ENCODE data around the gene EXOC6B. TPM values are rescaled to one million over a fixed set of nuclear protein-coding genes. Genes with fewer than 3 reads are reported as not detected.

Gene EXOC6B
- total and polyA plus RNA-seq, 9 of the 15 experiments (the other 6 are each of a cell fraction or from before 2014, with no cell fraction given), result 0.28 to 4.2 (median 2.0) TPM

DNA sequence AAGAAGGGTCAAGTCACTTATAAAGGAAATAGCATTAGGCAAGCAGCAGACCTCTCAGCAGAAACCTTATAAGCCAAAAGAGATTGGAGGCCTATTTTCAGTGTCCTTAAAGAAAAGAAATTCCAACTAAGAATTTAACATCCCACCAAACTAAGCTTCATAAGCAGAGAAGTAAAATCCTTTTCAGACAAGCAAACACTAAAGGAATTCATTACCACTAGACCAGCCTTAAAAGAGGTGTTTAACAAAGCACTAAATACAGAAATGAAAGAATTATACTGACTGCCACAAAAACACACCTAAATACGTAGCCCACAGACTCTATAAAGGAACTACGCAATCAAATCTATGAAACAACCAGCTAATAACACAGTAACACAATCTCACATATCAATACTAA is 160.4 kb downstream of the EXOC6B start:
- H3K9ac ChIP-seq (ENCODE audit: insufficient read depth in 1 of 2, low read depth in 2 of 2, low read length in 2 of 2), result no peak overlapping the region
- ATAC-seq (no peak), DNase-seq (ENCODE audit: extremely low read depth in 1 of 4, low spot score in 3 of 4) (no peak), FAIRE-seq (no peak)
- POLR2A ChIA-PET, result interaction anchor here (0.8 kb wide), 1 partner anchor 9 kb away, joined by 3 read pairs; no protein-coding TSS in a partner anchor
- no peaks in the 10 kb centered on the region for H3K9me3 ChIP-seq (replicated peaks; ENCODE audit: control insufficient read depth, insufficient read depth, low read depth, low read length)
- WGBS (ENCODE audit: insufficient coverage, low coverage, missing lambda C conversion rate), result 3% methylated on average over 2 of the region's 2 CpGs
- no peak for TF ChIP-seq RBM22 (IDR thresholded peaks at IDR 0.05; ENCODE audit: low read depth, low read length, poor library complexity, severe bottlenecking)
- no peak for TF ChIP-seq ZKSCAN3 (CRISPR knock-in tag; IDR thresholded peaks at IDR 0.05)
- no peak for TF ChIP-seq MYNN (IDR thresholded peaks at IDR 0.05)
- TF ChIP-seq MYNN (CRISPR knock-in tag; IDR thresholded peaks at IDR 0.05), result no peak
- TF ChIP-seq SPI1 (IDR thresholded peaks at IDR 0.05; ENCODE audit: borderline replicate concordance, low read depth, low read length), result no peak
- TF ChIP-seq RBM39 (optimal IDR thresholded peaks at IDR 0.05; ENCODE audit: low read depth, low read length), result no peak
- TF ChIP-seq JUN (IDR thresholded peaks at IDR 0.05; ENCODE audit: borderline replicate concordance, low read depth, low read length), result no peak
- no peak for TF ChIP-seq JUN (CRISPR knock-in tag; IDR thresholded peaks at IDR 0.05; ENCODE audit: borderline replicate concordance)
- TF ChIP-seq NEUROD1 (IDR thresholded peaks at IDR 0.05; ENCODE audit: borderline replicate concordance, low read depth, low read length, partially characterized antibody), result no peak
- no peak for TF ChIP-seq HLTF (IDR thresholded peaks at IDR 0.05)
- no peak for TF ChIP-seq NR2C1 (IDR thresholded peaks at IDR 0.05)
- no peak for TF ChIP-seq NR2C1 (tag; IDR thresholded peaks at IDR 0.05)
- TF ChIP-seq CC2D1A (IDR thresholded peaks at IDR 0.05), result no peak
- no peak for TF ChIP-seq PHF21A (IDR thresholded peaks at IDR 0.05; ENCODE audit: borderline replicate concordance, low read depth)
- no peak for TF ChIP-seq CSDE1 (IDR thresholded peaks at IDR 0.05)
- no peak for TF ChIP-seq CBX8 (IDR thresholded peaks at IDR 0.05; ENCODE audit: borderline replicate concordance, extremely low read depth, low read depth, low read length, poor library complexity, severe bottlenecking)
- no peak for TF ChIP-seq SIX5 (IDR thresholded peaks at IDR 0.05; ENCODE audit: borderline replicate concordance in 1 of 2, insufficient read depth in 1 of 2, low read depth in 1 of 2, low read length in 2 of 2)
- TF ChIP-seq KLF1 (tag; IDR thresholded peaks at IDR 0.05), result no peak
- TF ChIP-seq SMARCB1 (IDR thresholded peaks at IDR 0.05; ENCODE audit: insufficient read length, low read depth), result no peak
- no peak for TF ChIP-seq DIDO1 (tag; IDR thresholded peaks at IDR 0.05; ENCODE audit: low read depth)
- no peak for TF ChIP-seq ZFX (CRISPR knock-in tag; IDR thresholded peaks at IDR 0.05)
- no peak for TF ChIP-seq MYC (IDR thresholded peaks at IDR 0.05; ENCODE audit: low read depth, low read length)
- TF ChIP-seq MYC (CRISPR knock-in tag; IDR thresholded peaks at IDR 0.05; ENCODE audit: borderline replicate concordance, low read depth), result no peak
- H3K27ac ChIP-seq (ENCODE audit: extremely low read depth, low read depth, low read length), result no peak overlapping the region
- CTCF ChIA-PET (ENCODE audit: low intra/inter-chr PET ratio), result no interaction called here
- H3K4me1 ChIP-seq (replicated peaks in 1 of 2; ENCODE audit: control insufficient read depth in 2 of 2, insufficient read depth in 2 of 2, low read length in 2 of 2), result no peaks in the 10 kb centered on the region
- no peaks in the 10 kb centered on the region for H3K9me1 ChIP-seq (ENCODE audit: control insufficient read depth, insufficient read depth, low read length)
- no peaks in the 10 kb centered on the region for H3K36me3 ChIP-seq (ENCODE audit: control insufficient read depth, insufficient read depth, low read length)
- no peak overlapping the region for H2AFZ ChIP-seq (ENCODE audit: low read depth, low read length)
- in situ Hi-C loops (cut with MboI), result no loop called here
- intact Hi-C loops (cut with micrococcal nuclease), result no loop called here
- no TSS peak for BruUV-seq (replicated peaks)
- H3K4me2 ChIP-seq (ENCODE audit: insufficient read depth, low read length), result no peak overlapping the region
- no peak overlapping the region for H3K4me3 ChIP-seq
- H3K27me3 ChIP-seq (ENCODE audit: control insufficient read depth in 2 of 2, insufficient read depth in 2 of 2, low read length in 2 of 2), result peaks cover 0 to 8% of the 10 kb centered on the region in 2 experiments; a peak in 2 of 5 replicates
- no peaks in the 10 kb centered on the region for H4K20me1 ChIP-seq (replicated peaks; ENCODE audit: control insufficient read depth, insufficient read depth, low read length)
- no peaks in the 10 kb centered on the region for H3K79me2 ChIP-seq (ENCODE audit: control insufficient read depth, insufficient read depth, low read length)

Measured in K562 (cell line).